Ovary (tissue), 9 donors: ENCODE measurements around the gene FLOT1. TPM values are rescaled to one million over a fixed set of nuclear protein-coding genes. Genes with fewer than 3 reads are reported as not detected.

Source experiments
- DNase-seq, 5 donors: peaks; one replicate each; pipeline ENCODE4 v3.0.0-alpha.2; 2019 to 2020
- H3K27ac ChIP-seq, 2 donors: fragments of 200-600 bp; one replicate each; pipeline versions ENCODE4 v1.5.1 to v1.8.0; 2019 to 2022
- H3K27me3 ChIP-seq: fragments of 200-600 bp; one replicate; pipeline ENCODE4 v1.8.0; 2022
- H3K36me3 ChIP-seq: fragments of 200-600 bp; sonication (generic); one replicate; pipeline ENCODE4 v1.5.1; 2019
- H3K4me1 ChIP-seq: one replicate; pipeline ENCODE4 v1.8.1; 2013; ENCODE audit warnings: mild to moderate bottlenecking, moderate library complexity; ENCODE audit not compliant: insufficient read depth
- H3K4me3 ChIP-seq: fragments of 200-600 bp; sonication (generic); one replicate; pipeline ENCODE4 v1.5.1; 2017
- H3K9me3 ChIP-seq, 2 donors: fragments of 200-600 bp in 1 of 2; sonication (generic) in 1 of 2; one replicate each; pipeline versions ENCODE4 v1.5.1 to v1.8.1; 2013 to 2019; ENCODE audit warnings: mild to moderate bottlenecking in 1 of 2, moderate library complexity in 1 of 2
- CTCF ChIP-seq, 3 donors: fragments of 450-650 bp in 2 of 3; fragments of 200-600 bp in 1 of 3; IDR thresholded peaks; one replicate each; pipeline versions ENCODE4 v1.5.1 to v1.8.0; 2016 to 2022; ENCODE audit warnings: antibody characterized with exemption in 3 of 3, mild to moderate bottlenecking in 1 of 3
- EP300 ChIP-seq: sonication (generic); formaldehyde crosslinking; IDR thresholded peaks from one replicate; pipeline ENCODE4 v1.6.1; 2017; ENCODE audit warnings: antibody characterized with exemption
- POLR2A ChIP-seq: fragments of 450-650 bp; IDR thresholded peaks from one replicate; pipeline ENCODE4 v1.6.1; 2017; ENCODE audit warnings: antibody characterized with exemption, mild to moderate bottlenecking, moderate library complexity
- WGBS, 3 donors: extraction: QIAGEN DNeasy Blood & Tissue Kit in 1 of 3; methylation state at CpG; one replicate each; pipeline versions ENCODE4 v1.1.5 to v1.1.7; 2013 to 2017; 5-methylcytosine and 5-hydroxymethylcytosine counted together
- intact Hi-C, 4 donors: fragments of 100-400 bp; cut with DNase I; formaldehyde crosslinking; loops; one replicate each; pipeline versions ENCODE4 v1.11.0 to v1.15.1; 2022 to 2023
- polyA plus RNA-seq, 2 donors: library from polyadenylated mRNA; stranded (reverse); fragments of 200-250 nt in 1 of 2; fragments of 350-450 nt in 1 of 2; fragmentation: Illumina TruSeq in 1 of 2; extraction: RNeasy Lipid Tissue Mini Kit (QIAGEN cat#74804) in 1 of 2; gene quantifications; one replicate each; pipeline ENCODE4 v1.2.3, GENCODE V29; 2013 to 2014
- total RNA-seq, 7 donors: library from RNA; depleted of rRNA in 2 of 7; stranded (reverse); fragments of >200 nt in 2 of 7; fragmentation: NEBNext Ultra II Directional in 3 of 7; extraction: Animal tissue kit (Norgen Biotek cat#: 25700) in 3 of 7; gene quantifications; one replicate each; pipeline versions ENCODE4 v1.1.0 to v1.2.4, GENCODE V29; 2016 to 2023
- donor health status: DM: no; HTN: no; CAD: no; lungs with moderate emphysema.
- donor health status: DM: no; HTN: no; CAD: no.
- donor health status: Bipolar disorder and iron deficiency.
- donor health status: DM: yes; HTN: yes; CAD: no.
- donor health status: DM: no; HTN: no; CAD: no.
- donor health status: DM: yes; HTN: yes; CAD: no.

FLOT1 gene
- total and polyA plus RNA-seq, 9 donors, result 64.1 to 180 (median 124) TPM

GRCh38 chr6:30703011-30703410, 39.5 kb downstream of the FLOT1 start:
- peak in 1 of 5 donors; percentile 23 for DNase-seq
- intact Hi-C loops, result no loop called here
- Histone ChIP-seq H3K36me3 (no peaks in the 10 kb centered on the region), H3K27me3 (no peaks in the 10 kb centered on the region), H3K27ac (no peak overlapping the region), H3K4me3 (no peak overlapping the region), H3K4me1 (no peaks in the 10 kb centered on the region), H3K9me3 (no peaks in the 10 kb centered on the region)
- whole genome bisulfite sequencing, 3 donors, result 91 to 96% (median 95%) methylated on average over 10 of the region's 10 CpGs
- TF ChIP-seq CTCF (IDR thresholded peaks at IDR 0.05) (no peak), EP300 (no peak), POLR2A (no peak)

GRCh38 chr6:30700340-30700739, 42.1 kb downstream of the FLOT1 start:
- no peaks in the 10 kb centered on the region for H3K27me3 ChIP-seq
- no peak for DNase-seq
- H3K4me3 ChIP-seq, result no peak overlapping the region
- TF ChIP-seq POLR2A (no peak), EP300 (no peak), CTCF (IDR thresholded peaks at IDR 0.05) (no peak)
- H3K9me3 ChIP-seq, result no peaks in the 10 kb centered on the region
- intact Hi-C loops, result no loop called here
- H3K27ac ChIP-seq, result no peak overlapping the region
- no peaks in the 10 kb centered on the region for H3K4me1 ChIP-seq
- 72 to 78% (median 72%) methylated on average over 4 of the region's 4 CpGs for WGBS, 3 donors
- no peaks in the 10 kb centered on the region for H3K36me3 ChIP-seq

DNA sequence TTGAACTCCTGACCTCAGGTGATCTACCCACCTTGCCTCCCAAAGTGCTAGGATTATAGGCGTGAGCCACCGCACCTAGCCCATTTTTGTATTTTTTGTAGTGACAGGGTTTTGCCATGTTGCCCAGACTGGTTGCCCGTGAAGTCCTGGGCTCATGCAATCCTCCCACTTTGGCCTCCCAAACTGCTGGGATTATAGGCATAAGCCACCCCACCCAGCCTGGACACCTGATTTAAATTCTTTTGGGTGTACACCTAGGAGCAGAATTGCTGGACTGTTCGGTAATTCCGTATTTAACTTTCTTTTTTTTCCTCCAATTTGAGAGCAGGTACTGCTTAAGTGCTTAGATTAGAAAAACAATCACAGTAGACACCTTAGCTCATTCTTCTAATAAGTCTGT, 46.1 kb downstream of the FLOT1 start:
- H3K9me3 ChIP-seq, result no peaks in the 10 kb centered on the region
- H3K4me3 ChIP-seq, result no peak overlapping the region
- no peaks in the 10 kb centered on the region for H3K27me3 ChIP-seq
- 95 to 97% (median 95%) methylated on average over 5 of the region's 5 CpGs for WGBS, 3 donors
- no peaks in the 10 kb centered on the region for H3K36me3 ChIP-seq
- intact Hi-C loops, result no loop called here
- H3K27ac ChIP-seq, result no peak overlapping the region
- no peak for DNase-seq
- H3K4me1 ChIP-seq, result peaks cover 3% of the 10 kb centered on the region
- TF ChIP-seq POLR2A (no peak), EP300 (no peak), CTCF (IDR thresholded peaks at IDR 0.05) (no peak)

GRCh38 chr6:30691208-30691847, 51.2 kb downstream of the FLOT1 start:
- no peak for TF ChIP-seq EP300
- no peak for TF ChIP-seq POLR2A
- TF ChIP-seq CTCF (IDR thresholded peaks at IDR 0.05), result no peak
- 11 to 15% (median 12%) methylated on average over 8 of the region's 8 CpGs for WGBS, 3 donors
- Histone ChIP-seq H3K27ac (peak overlapping the region in 1 of 2 donors; percentile 81), H3K9me3 (no peaks in the 10 kb centered on the region), H3K4me3 (peak overlapping the region; percentile 73), H3K27me3 (no peaks in the 10 kb centered on the region), H3K4me1 (peaks cover 5% of the 10 kb centered on the region), H3K36me3 (no peaks in the 10 kb centered on the region)
- intact Hi-C loops, result no loop called here
- DNase-seq, result no peak
